DND-41 (cell line): Measurements from ENCODE around the gene CDYL.

Experiments
- CTCF ChIP-seq: IDR thresholded peaks from 2 replicates; pipeline ENCODE4 v1.5.1; 2012; ENCODE audit warnings: borderline replicate concordance, low read length, moderate library complexity, mild to moderate bottlenecking; ENCODE audit not compliant: poor library complexity, severe bottlenecking; ENCODE audit errors: extremely low read depth
- EZH2 ChIP-seq: IDR thresholded peaks from 3 replicates; pipeline ENCODE4 v1.6.1; 2012; ENCODE audit warnings: borderline replicate concordance, low read depth, mild to moderate bottlenecking, moderate library complexity, low read length, inconsistent platforms; ENCODE audit not compliant: severe bottlenecking

- TF ChIP-seq CTCF (no peak), EZH2 (no peak)
Observed at GRCh38 chr6:4880363-4880762, 104.2 kb downstream of the CDYL start.
